ENCODE results near the gene PDLIM7. TPM values are rescaled to one million over a fixed set of nuclear protein-coding genes. Genes with fewer than 3 reads are reported as not detected.
A peak's percentile ranks its signal among the peaks of the same experiment; 100 is the strongest.

PDLIM7 gene
- total RNA-seq, 2 experiments from 2014 or later = 38.8 to 58.0 TPM

DNA sequence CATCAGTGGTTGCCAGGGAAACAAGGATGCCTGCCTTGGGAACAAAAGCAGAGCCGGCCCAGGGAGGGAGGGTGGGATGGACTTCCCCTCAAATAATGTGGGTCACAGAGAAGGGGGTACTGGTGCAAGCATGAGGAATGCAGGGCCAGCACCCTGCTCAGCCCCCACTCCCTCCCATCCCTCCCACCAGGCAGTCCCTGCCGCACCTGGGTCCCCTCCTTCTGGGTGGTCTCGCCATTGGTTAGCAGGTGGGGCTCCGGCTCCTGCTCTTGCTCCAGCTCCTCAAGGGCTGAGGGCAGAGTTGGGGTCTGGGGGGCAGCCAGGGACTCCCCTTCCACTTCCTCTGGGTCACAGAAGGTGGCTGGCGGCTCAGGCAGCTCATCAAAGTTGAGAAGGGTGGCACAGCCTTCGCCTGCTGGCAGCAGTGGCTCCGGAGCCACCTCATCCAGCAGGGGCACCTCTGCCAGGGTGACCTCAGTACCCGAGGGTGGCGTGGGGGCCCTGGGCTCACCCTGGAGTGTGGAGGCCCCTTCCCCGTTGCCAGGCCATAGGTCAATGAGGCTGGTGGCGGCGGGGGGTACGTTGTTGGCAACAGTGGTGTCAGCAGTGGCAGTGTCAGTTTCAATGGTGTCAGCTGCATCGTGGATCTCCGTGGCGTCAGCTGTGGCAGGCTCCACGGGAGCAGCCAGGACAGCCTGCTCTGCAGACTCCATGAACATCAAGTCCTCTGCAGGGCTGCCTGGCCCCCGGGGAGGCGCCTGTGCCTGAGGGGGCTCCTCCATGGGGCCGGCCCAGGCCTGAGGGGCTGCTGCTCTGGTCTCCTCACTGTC lies 39.3 kb downstream of the PDLIM7 start:
- no peak for TF ChIP-seq EZH2phosphoT487 (IDR thresholded peaks at IDR 0.05; ENCODE audit: borderline replicate concordance, low read depth, low read length)
- TF ChIP-seq, protein P1, sequence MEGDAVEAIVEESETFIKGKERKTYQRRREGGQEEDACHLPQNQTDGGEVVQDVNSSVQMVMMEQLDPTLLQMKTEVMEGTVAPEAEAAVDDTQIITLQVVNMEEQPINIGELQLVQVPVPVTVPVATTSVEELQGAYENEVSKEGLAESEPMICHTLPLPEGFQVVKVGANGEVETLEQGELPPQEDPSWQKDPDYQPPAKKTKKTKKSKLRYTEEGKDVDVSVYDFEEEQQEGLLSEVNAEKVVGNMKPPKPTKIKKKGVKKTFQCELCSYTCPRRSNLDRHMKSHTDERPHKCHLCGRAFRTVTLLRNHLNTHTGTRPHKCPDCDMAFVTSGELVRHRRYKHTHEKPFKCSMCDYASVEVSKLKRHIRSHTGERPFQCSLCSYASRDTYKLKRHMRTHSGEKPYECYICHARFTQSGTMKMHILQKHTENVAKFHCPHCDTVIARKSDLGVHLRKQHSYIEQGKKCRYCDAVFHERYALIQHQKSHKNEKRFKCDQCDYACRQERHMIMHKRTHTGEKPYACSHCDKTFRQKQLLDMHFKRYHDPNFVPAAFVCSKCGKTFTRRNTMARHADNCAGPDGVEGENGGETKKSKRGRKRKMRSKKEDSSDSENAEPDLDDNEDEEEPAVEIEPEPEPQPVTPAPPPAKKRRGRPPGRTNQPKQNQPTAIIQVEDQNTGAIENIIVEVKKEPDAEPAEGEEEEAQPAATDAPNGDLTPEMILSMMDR (conservative IDR thresholded peaks at IDR 0.05; ENCODE audit: low read length) = no peak
- no TSS peak for BruUV-seq (replicated peaks)
- H3K27ac ChIP-seq (ENCODE audit: low read depth, low read length, poor library complexity, severe bottlenecking) = no peak overlapping the region
- H2AFZ ChIP-seq (ENCODE audit: low read length) = no peak overlapping the region
- H3K4me1 ChIP-seq (ENCODE audit: insufficient read depth, low read length, poor library complexity, severe bottlenecking) = peaks cover 27% of the 10 kb centered on the region
- CTCF ChIA-PET (ENCODE audit: unreplicated experiment) = interaction anchor here (0.5 to 1.1 kb wide), 4 partner anchors 37 to 348 kb away, joined by 3 to 6 read pairs (median 4); no protein-coding TSS in a partner anchor
- no peaks in the 10 kb centered on the region for H3K36me3 ChIP-seq (ENCODE audit: insufficient read depth, low read length)
- POLR2A ChIA-PET = interaction anchor here (0.6 to 1.4 kb wide), 7 partner anchors 12 to 163 kb away, joined by 3 to 9 read pairs (median 4); partner anchors contain the start of gene PRR7
- no peaks in the 10 kb centered on the region for H3K9me3 ChIP-seq (ENCODE audit: low read length)
- H3K79me2 ChIP-seq (ENCODE audit: insufficient read depth, low read depth, low read length) = no peaks in the 10 kb centered on the region
- H3K9me2 ChIP-seq (ENCODE audit: insufficient read depth, low read length) = no peaks in the 10 kb centered on the region
- no peak overlapping the region for H3K4me2 ChIP-seq (ENCODE audit: low read length)
- H4K20me1 ChIP-seq (ENCODE audit: insufficient read depth, low read length) = peaks cover 8% of the 10 kb centered on the region
- H3K4me3 ChIP-seq (ENCODE audit: low read depth, low read length, poor library complexity, severe bottlenecking) = no peak overlapping the region
- intact Hi-C loops (cut with micrococcal nuclease; ENCODE audit: unreplicated experiment) = loop anchor here (5.0 kb wide), 1 partner anchor 346 kb away; no protein-coding TSS in a partner anchor
- DNase-seq (ENCODE audit: low spot score) = no peak

DNA sequence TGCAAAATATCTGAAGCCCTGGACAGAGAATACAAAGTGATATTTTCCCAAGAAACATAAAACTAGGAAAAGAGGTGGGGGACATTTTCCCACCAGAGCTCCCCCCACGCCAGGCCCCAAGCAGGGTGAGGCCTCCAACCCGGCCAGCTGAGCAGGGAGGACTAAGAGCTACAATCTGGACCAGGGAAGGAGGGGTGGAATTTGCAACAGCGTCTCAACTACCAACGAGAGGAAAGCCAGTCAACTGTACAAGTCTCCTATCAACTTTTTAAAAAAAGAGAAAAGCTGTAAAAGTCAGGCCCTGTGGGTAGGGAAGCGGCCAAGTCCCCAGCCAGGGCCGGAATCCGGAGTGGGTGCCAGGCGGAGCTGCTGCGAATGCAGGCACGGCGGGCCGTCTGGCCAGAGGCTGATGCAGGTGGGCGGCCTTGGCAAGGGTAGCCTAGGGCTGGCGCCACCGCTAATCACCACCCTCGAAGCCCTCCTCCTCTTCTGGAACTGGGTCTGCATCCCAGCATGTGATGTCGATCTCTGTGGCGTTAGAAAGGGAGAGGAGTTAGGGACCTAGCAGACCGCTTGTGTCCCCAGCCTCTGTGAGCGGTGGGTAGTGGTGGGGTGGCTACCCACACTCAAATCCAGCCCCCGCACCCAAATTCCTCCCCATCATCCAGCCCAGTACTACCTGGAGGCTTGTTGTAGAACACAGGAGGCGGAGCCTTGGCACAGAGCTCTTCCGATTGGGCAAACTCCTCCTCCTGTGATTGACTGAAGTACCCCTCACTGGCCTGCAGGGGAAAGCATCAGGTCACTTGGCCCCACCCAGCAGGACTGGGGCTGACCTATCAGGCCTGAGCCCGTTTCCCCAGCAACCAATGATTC lies 40.2 kb downstream of the PDLIM7 start:
- no peaks in the 10 kb centered on the region for H3K9me3 ChIP-seq (ENCODE audit: low read length)
- H3K36me3 ChIP-seq (ENCODE audit: insufficient read depth, low read length) = no peaks in the 10 kb centered on the region; the same call in 1 of the 2 replicates
- no peaks in the 10 kb centered on the region for H3K79me2 ChIP-seq (ENCODE audit: insufficient read depth, low read depth, low read length)
- DNase-seq (ENCODE audit: low spot score) = peak; percentile 95
- peaks cover 27% of the 10 kb centered on the region for H3K4me1 ChIP-seq (ENCODE audit: insufficient read depth, low read length, poor library complexity, severe bottlenecking)
- H3K4me3 ChIP-seq (ENCODE audit: low read depth, low read length, poor library complexity, severe bottlenecking) = peak overlapping the region; percentile 27
- no peaks in the 10 kb centered on the region for H3K9me2 ChIP-seq (ENCODE audit: insufficient read depth, low read length)
- H4K20me1 ChIP-seq (ENCODE audit: insufficient read depth, low read length) = peaks cover 8% of the 10 kb centered on the region
- POLR2A ChIA-PET = interaction anchor here (0.6 to 1.4 kb wide), 7 partner anchors 11 to 163 kb away, joined by 3 to 9 read pairs (median 4); partner anchors contain the start of gene PRR7
- CTCF ChIA-PET (ENCODE audit: unreplicated experiment) = interaction anchor here (0.5 to 1.1 kb wide), 6 partner anchors 38 to 1074 kb away, joined by 3 to 6 read pairs (median 4); no protein-coding TSS in a partner anchor
- TF ChIP-seq, protein P1 (conservative IDR thresholded peaks at IDR 0.05; ENCODE audit: low read length) = 0 out of 2 replicates have a peak, but pooled peaks have one; percentile 36
- TF ChIP-seq EZH2phosphoT487 (IDR thresholded peaks at IDR 0.05; ENCODE audit: borderline replicate concordance, low read depth, low read length) = no peak
- no peak overlapping the region for H2AFZ ChIP-seq (ENCODE audit: low read length)
- BruUV-seq (replicated peaks) = no TSS peak
- peak overlapping the region; percentile 90 for H3K27ac ChIP-seq (ENCODE audit: low read depth, low read length, poor library complexity, severe bottlenecking)
- H3K4me2 ChIP-seq (ENCODE audit: low read length) = peak overlapping the region; percentile 44
- intact Hi-C loops (cut with micrococcal nuclease; ENCODE audit: unreplicated experiment) = loop anchor here (1.0 to 5.0 kb wide), 2 partner anchors 31 to 345 kb away; partner anchors contain the start of gene GRK6

Data from OCI-LY7 (cell line).